Choroid plexus epithelial cell (primary cell): ENCODE results near the gene PARN.

Experiments used
- DNase-seq: peaks from one replicate; pipeline ENCODE4 v3.0.0-alpha.2; 2010; ENCODE audit warnings: low read depth
- H3K4me3 ChIP-seq: 2 replicates; pipeline ENCODE4 v1.5.1; 2011; ENCODE audit warnings: low read depth, mild to moderate bottlenecking, control low read depth, low read length, moderate library complexity
- CTCF ChIP-seq: conservative IDR thresholded peaks from 2 replicates; pipeline ENCODE4 v1.5.1; 2011; ENCODE audit warnings: low read depth, mild to moderate bottlenecking, control low read depth, inconsistent platforms, low read length, moderate library complexity

The PARN gene

DNA sequence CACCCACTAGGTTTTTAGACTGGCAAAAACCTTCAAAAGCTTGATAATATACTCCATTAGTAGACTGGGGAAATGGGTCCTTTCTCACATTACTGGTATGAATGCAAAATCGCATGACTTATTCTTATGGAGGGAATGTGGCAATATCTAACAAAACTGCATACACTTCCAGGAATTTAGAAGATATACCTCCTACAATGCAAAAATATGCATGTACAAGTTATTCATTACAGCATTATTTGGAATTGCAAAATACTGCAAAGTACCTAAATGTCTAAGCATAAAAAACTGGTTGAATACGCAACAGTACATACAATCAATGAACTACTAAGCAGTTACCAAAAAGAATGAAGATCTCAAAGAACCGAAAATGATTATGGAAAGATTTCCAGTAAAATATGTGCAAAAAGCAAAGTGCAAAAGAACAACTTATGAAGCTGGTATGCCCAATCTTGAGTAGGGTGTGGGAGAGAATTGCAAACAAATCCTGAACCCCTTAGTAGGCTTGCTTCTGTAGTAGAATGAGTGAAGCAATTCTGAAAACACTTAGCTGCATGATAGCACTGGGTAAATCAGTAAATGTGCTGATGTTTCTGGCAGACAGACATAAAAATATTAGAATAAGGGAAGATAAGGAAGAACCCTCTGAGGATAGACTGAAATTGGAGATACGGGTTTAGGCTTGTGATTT, 180.1 kb downstream of the PARN start:
- DNase-seq, result peak; percentile 66
- no peak for TF ChIP-seq CTCF
- H3K4me3 ChIP-seq, result no peak overlapping the region

- TF ChIP-seq CTCF, result no peak
- DNase-seq, result no peak
These were observed 180.7 kb downstream of the PARN start for GRCh38 chr16:14449334-14449733.

GRCh38 chr16:14448879-14449278, 181.2 kb downstream of the PARN start:
- no peak for DNase-seq
- TF ChIP-seq CTCF, result no peak
- H3K4me3 ChIP-seq, result no peak overlapping the region

More at GRCh38 chr16:14449334-14449733, 180.7 kb downstream of the PARN start:
- H3K4me3 ChIP-seq, result no peak overlapping the region

GRCh38 chr16:14447783-14448182, 182.3 kb downstream of the PARN start:
- no peak for DNase-seq
- TF ChIP-seq CTCF, result no peak
- H3K4me3 ChIP-seq, result no peak overlapping the region

DNA sequence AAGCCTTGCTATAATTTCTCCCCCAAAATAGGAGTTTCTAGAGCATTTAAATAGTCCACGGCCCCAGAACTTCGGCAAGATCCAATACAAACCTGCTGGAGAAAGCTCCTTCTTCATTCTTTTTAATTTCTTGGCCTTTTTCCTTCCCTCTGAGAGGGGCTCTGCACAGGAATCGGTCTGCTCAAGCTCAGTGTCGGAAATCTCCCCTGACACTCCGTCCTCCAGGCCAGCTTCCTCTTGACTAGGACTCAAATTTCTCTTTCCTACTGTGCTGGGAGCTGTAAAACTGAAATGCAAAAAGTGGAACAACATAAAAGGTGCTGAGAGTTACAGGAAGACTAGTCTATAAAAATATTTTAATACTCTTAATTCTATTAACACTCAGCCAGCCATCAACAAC, 183.3 kb downstream of the PARN start:
- H3K4me3 ChIP-seq, result no peak overlapping the region
- no peak for DNase-seq
- TF ChIP-seq CTCF, result no peak

- no peak for TF ChIP-seq CTCF
These were observed 183.9 kb downstream of the PARN start for GRCh38 chr16:14445937-14446715.

More at GRCh38 chr16:14445937-14446715, 183.9 kb downstream of the PARN start:
- no peak overlapping the region for H3K4me3 ChIP-seq
- no peak for DNase-seq
